ENCODE data around the gene KCNC3. TPM values are rescaled to one million over a fixed set of nuclear protein-coding genes. Genes with fewer than 3 reads are reported as not detected.

Gene KCNC3
- total RNA-seq, 1 donor from 2014 or later, result 44.3 TPM

DNA sequence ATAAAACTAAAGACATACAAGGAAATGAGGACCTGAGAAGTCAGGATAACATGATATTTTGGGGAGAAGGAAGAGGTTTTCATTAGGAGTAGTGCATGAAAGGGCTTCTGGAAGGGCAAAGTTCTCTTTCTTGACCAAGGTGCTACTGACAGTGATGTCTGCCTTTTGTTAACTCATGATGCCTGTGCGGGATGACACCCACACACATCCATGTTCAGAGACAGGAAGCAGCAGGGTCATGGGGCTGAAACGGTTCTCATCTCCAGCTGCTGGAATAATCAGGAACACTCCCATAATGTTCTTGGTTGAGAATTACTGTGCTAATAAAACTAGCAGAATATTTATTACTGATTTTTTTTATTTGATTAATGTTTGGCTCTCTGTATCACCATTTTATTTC is 29.1 kb downstream of the KCNC3 start:
- peaks cover 18% of the 10 kb centered on the region for H3K27me3 Mint-ChIP-seq

DNA sequence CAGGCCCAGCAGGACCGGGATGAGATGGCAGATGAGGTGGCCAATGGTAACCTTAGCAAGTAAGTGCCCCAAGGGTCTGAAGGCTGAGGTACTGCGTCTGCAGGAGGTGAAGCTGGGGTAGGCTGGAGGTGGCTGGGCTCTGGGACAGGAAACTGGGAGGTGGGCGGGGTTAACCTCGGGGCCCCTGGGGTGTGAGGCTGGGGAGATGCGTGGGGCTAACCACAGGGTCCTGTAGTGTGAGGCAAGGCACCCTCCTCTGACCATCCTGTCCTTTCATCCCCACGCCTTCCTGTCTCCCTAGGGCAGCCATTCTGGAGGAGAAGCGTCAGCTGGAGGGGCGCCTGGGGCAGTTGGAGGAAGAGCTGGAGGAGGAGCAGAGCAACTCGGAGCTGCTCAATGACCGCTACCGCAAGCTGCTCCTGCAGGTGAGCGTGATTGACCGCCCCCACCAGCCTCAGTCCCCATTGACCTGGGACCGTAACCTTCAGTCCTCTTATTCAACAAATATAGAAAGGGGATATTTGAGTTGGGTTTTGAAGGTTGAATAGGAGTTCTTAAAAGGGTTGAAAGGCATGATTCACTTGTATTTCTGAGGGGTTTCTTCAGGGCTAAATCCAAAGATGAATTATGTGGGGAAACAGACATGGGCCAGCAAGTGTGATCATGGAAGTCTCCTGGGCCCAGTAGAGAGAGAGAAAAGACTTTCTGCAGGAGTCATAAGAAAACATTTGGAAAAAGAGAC is 35.7 kb downstream of the KCNC3 start:
- Mint-ChIP-seq H3K27ac (no peak overlapping the region), H3K4me3 (no peak overlapping the region), H3K36me3 (ENCODE audit: low read depth) (no peaks in the 10 kb centered on the region), H3K9me3 (peaks cover 2% of the 10 kb centered on the region), H3K4me1 (no peaks in the 10 kb centered on the region), H3K27me3 (peaks cover 29% of the 10 kb centered on the region)
- no peak for TF ChIP-seq CTCF (IDR thresholded peaks at IDR 0.05)
- ATAC-seq (ENCODE audit: low read depth), result no peak
- DNase-seq, result no peak
- intact Hi-C loops (cut with micrococcal nuclease), result no loop called here
- CTCF ChIA-PET, result no interaction called here
- POLR2A ChIA-PET, result no interaction called here

More for the DNA sequence above, 29.1 kb downstream of the KCNC3 start:
- no peaks in the 10 kb centered on the region for H3K36me3 Mint-ChIP-seq (ENCODE audit: low read depth)
- ATAC-seq (ENCODE audit: low read depth) (no peak), DNase-seq (no peak)
- H3K4me3 Mint-ChIP-seq, result no peak overlapping the region
- POLR2A ChIA-PET, result no interaction called here
- no peaks in the 10 kb centered on the region for H3K9me3 Mint-ChIP-seq
- intact Hi-C loops (cut with micrococcal nuclease), result no loop called here
- no peak for TF ChIP-seq CTCF (IDR thresholded peaks at IDR 0.05)
- CTCF ChIA-PET, result no interaction called here
- H3K4me1 Mint-ChIP-seq, result no peaks in the 10 kb centered on the region
- H3K27ac Mint-ChIP-seq, result no peak overlapping the region

DNA sequence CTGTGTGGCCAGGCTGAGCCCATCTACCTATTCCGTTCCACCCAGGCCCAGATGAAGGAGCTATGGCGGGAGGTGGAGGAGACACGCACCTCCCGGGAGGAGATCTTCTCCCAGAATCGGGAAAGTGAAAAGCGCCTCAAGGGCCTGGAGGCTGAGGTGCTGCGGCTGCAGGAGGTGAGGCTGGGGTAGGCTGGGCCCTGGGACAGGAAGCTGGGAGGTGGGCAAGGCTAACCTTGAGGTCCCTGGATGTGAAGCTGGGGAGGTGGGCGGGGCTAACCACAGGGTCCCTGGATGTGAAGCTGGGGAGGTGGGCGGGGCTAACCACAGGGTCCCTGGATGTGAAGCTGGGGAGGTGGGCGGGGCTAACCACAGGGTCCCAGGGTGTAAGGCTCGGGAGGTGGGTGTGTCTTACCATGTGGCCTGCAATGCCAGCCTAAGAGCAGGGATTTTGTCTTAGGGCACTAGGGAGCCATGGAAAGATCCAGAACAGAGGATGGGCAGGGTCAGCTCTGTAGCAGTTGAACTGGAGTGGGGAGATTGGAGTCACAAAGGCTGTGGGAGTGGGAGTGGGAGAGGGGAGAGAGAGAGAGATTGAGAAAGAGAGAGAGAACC is 36.9 kb downstream of the KCNC3 start:
- Mint-ChIP-seq H3K36me3 (ENCODE audit: low read depth) (no peaks in the 10 kb centered on the region), H3K27ac (no peak overlapping the region), H3K27me3 (peaks cover 35% of the 10 kb centered on the region), H3K4me3 (no peak overlapping the region), H3K4me1 (no peaks in the 10 kb centered on the region), H3K9me3 (peaks cover 8% of the 10 kb centered on the region)
- CTCF ChIA-PET, result no interaction called here
- DNase-seq (no peak), ATAC-seq (ENCODE audit: low read depth) (no peak)
- intact Hi-C loops (cut with micrococcal nuclease), result no loop called here
- no peak for TF ChIP-seq CTCF (IDR thresholded peaks at IDR 0.05)
- POLR2A ChIA-PET, result no interaction called here

DNA sequence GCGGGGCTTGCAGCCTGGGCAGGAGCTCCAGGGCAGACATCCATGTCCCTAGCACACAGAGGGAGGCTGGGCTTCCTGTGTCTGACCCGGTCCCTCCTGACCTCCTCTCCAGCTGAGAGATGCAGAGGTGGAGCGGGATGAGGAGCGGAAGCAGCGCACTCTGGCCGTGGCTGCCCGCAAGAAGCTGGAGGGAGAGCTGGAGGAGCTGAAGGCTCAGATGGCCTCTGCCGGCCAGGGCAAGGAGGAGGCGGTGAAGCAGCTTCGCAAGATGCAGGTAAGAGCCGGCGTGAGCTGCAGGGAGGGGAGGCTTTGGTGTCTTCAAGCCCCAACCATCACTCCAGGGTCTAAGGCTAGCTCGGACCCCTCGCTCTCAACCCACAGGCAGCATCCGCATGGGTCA is 38.4 kb downstream of the KCNC3 start:
- peaks cover 13% of the 10 kb centered on the region for H3K9me3 Mint-ChIP-seq
- no peaks in the 10 kb centered on the region for H3K4me1 Mint-ChIP-seq
- intact Hi-C loops (cut with micrococcal nuclease), result no loop called here
- ATAC-seq (ENCODE audit: low read depth), result no peak
- H3K27me3 Mint-ChIP-seq, result peaks cover 38% of the 10 kb centered on the region
- POLR2A ChIA-PET, result no interaction called here
- H3K4me3 Mint-ChIP-seq, result no peak overlapping the region
- TF ChIP-seq CTCF (IDR thresholded peaks at IDR 0.05), result no peak
- CTCF ChIA-PET, result no interaction called here
- H3K27ac Mint-ChIP-seq, result no peak overlapping the region
- no peaks in the 10 kb centered on the region for H3K36me3 Mint-ChIP-seq (ENCODE audit: low read depth)
- DNase-seq, result no peak

DNA sequence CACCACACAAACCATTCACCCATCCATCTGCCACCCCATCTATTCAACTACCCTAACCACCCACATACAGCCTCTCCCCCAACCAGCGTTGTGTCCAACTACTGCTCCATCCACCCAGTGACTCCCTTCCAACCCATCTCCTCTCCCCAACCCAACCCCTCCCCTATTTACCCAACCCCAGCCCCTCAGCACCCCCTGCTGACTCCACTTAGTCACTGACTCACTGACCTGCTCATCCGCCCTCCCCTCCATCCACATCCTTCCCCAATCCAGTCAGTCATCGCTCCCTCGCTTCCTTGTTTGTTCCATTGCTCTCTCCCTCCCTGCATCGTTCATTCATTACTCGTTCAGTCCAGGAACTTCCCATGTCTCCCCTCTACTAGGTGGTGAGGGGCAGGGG is 39.2 kb downstream of the KCNC3 start:
- CTCF ChIA-PET, result no interaction called here
- Mint-ChIP-seq H3K36me3 (ENCODE audit: low read depth) (peaks cover 1% of the 10 kb centered on the region), H3K4me3 (no peak overlapping the region), H3K9me3 (peaks cover 19% of the 10 kb centered on the region), H3K27me3 (peaks cover 40% of the 10 kb centered on the region), H3K27ac (no peak overlapping the region), H3K4me1 (no peaks in the 10 kb centered on the region)
- TF ChIP-seq CTCF (IDR thresholded peaks at IDR 0.05), result no peak
- no peak for DNase-seq
- POLR2A ChIA-PET, result no interaction called here
- intact Hi-C loops (cut with micrococcal nuclease), result no loop called here
- no peak for ATAC-seq (ENCODE audit: low read depth)
